ENCODE data around the gene LRRFIP1.
"Not testable (repeated sequence)": the region's sequence is repeated elsewhere in the genome, so short reads cannot be mapped to it uniquely, and the experiment has no call there.

The LRRFIP1 gene

GRCh38 chr2:237754182-237754581 is 126.8 kb downstream of the LRRFIP1 start:
- no peak for DNase-seq

GRCh38 chr2:237754626-237755248 is 127.3 kb downstream of the LRRFIP1 start:
- no peak for DNase-seq

- DNase-seq = no peak
Measured at GRCh38 chr2:237757616-237758015, 130.2 kb downstream of the LRRFIP1 start.

GRCh38 chr2:237758185-237758584 is 130.8 kb downstream of the LRRFIP1 start:
- DNase-seq = no peak

- no peak for DNase-seq
Measured at GRCh38 chr2:237759176-237759575, 131.8 kb downstream of the LRRFIP1 start.

- DNase-seq = no peak
Measured at GRCh38 chr2:237760506-237761502, 133.4 kb downstream of the LRRFIP1 start.

GRCh38 chr2:237762291-237763182 is 135.2 kb downstream of the LRRFIP1 start:
- not testable (repeated sequence) for DNase-seq

- DNase-seq = no peak
Measured at GRCh38 chr2:237763812-237764211, 136.4 kb downstream of the LRRFIP1 start.

- DNase-seq = not testable (repeated sequence)
Measured at GRCh38 chr2:237765122-237765521, 137.7 kb downstream of the LRRFIP1 start.

- no peak for DNase-seq
Measured at GRCh38 chr2:237765875-237766274, 138.5 kb downstream of the LRRFIP1 start.

- DNase-seq = no peak
Measured at GRCh38 chr2:237766340-237766739, 139.0 kb downstream of the LRRFIP1 start.

- no peak for DNase-seq
Measured at GRCh38 chr2:237772513-237772912, 145.1 kb downstream of the LRRFIP1 start.

- DNase-seq = no peak
Measured at GRCh38 chr2:237773826-237774225, 146.4 kb downstream of the LRRFIP1 start.

GRCh38 chr2:237774811-237775553 is 147.6 kb downstream of the LRRFIP1 start:
- peak; percentile 7 for DNase-seq

- no peak for DNase-seq
Measured at GRCh38 chr2:237779521-237779920, 152.1 kb downstream of the LRRFIP1 start.

GRCh38 chr2:237782181-237782580 is 154.8 kb downstream of the LRRFIP1 start:
- no peak for DNase-seq

GRCh38 chr2:237783678-237784077 is 156.3 kb downstream of the LRRFIP1 start:
- not testable (repeated sequence) for DNase-seq

GRCh38 chr2:237786936-237787335 is 159.5 kb downstream of the LRRFIP1 start:
- no peak for DNase-seq

GRCh38 chr2:237790353-237790752 is 163.0 kb downstream of the LRRFIP1 start:
- no peak for DNase-seq

GRCh38 chr2:237791977-237792727 is 164.8 kb downstream of the LRRFIP1 start:
- no peak for DNase-seq

GRCh38 chr2:237797253-237797652 is 169.9 kb downstream of the LRRFIP1 start:
- no peak for DNase-seq

Data from GF-D8 (cell line).